T-helper 17 cell (primary cell): ENCODE data around the gene IL36RN. TPM values are rescaled to one million over a fixed set of nuclear protein-coding genes. Genes with fewer than 3 reads are reported as not detected.

Source experiments
- ATAC-seq: fragments of 150-1000 bp; cut with Tn5 transposase; 2 replicates; pipeline ENCODE4 v1.10.0; 2021; ENCODE audit warnings: mild to moderate bottlenecking, moderate library complexity
- DNase-seq, 3 donors: peaks; one replicate each; pipeline versions ENCODE4 v3.0.0 to v3.0.0-alpha.2; 2020 to 2021
- H3K9me3 ChIP-seq: one replicate; pipeline ENCODE4 v1.7.0; 2013; ENCODE audit warnings: low read length, mild to moderate bottlenecking; ENCODE audit not compliant: control insufficient read depth, poor library complexity, severe bottlenecking
- H3K27ac Mint-ChIP-seq: one replicate; pipeline ENCODE4 v1.8.0; 2022; ENCODE audit warnings: mild to moderate bottlenecking, moderate library complexity, mixed read lengths
- H3K27me3 Mint-ChIP-seq: one replicate; pipeline ENCODE4 v1.8.0; 2022; ENCODE audit warnings: mixed read lengths
- H3K36me3 Mint-ChIP-seq: one replicate; pipeline ENCODE4 v1.8.0; 2022; ENCODE audit warnings: low read depth, mixed read lengths
- H3K4me1 Mint-ChIP-seq: one replicate; pipeline ENCODE4 v1.8.0; 2022; ENCODE audit warnings: mild to moderate bottlenecking, mixed read lengths
- H3K4me3 Mint-ChIP-seq: one replicate; pipeline ENCODE4 v1.8.0; 2022; ENCODE audit warnings: mild to moderate bottlenecking, moderate library complexity, mixed read lengths
- total RNA-seq, 4 donors: library from RNA in 2 of 4; stranded (reverse) in 2 of 4; gene quantifications; one replicate each; pipeline ENCODE4 v1.2.3 and lab custom pipeline; 2022 to 2026

Gene IL36RN
- not detected for total RNA-seq
- total RNA-seq (lab: John Stamatoyannopoulos, UW) = 0 reads per million in 2 donors

DNA sequence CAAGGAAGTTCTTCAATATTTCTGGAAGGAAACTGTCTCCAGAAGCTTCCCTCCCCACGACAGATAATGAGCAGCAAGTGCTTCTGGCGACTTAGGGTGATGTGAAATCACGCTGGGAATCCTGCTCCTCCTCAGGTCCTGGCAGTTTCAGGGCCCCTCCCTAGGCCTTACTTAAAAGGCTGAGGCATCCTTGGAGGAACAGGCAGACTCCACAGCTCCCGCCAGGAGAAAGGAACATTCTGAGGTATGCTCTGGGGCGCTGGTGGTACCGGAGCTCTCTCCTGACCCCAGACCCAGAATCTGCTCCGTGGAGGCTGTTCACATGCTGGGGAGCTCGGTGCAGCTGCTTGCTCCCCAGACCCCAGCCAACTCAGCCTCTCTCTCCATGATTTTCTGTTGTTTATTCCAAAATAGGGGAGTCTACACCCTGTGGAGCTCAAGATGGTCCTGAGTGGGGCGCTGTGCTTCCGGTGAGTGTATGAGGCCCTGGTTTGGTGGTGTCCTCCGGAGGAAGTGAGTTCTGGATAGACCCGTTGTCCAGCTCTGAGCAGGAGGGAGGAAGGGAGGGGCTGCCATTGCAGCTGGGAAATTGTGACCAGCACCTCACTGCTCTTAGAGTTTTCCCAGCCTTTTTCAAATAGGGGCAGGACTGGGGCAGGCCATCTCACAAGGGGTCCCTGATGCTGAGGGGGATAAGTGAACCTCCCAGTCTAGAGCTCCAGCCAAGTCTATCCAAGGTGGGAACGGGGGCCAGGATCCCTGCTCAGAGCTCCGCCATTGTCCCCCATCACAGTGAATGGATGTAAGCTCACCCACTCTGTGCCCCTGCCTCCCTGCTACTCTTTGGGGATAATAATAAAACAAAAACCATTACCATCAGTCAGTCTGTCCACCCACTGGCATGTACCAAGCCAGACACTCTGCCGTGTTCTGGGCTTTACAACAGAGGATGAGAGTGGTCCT is at the start of gene IL36RN:
Gene IL36RN (plus strand): TSS at position 201 of the 963 bp plus-strand sequence. CDS start 241 bp downstream, at position 442.
- DNase-seq (no peak), ATAC-seq (no peak)
- Mint-ChIP-seq H3K36me3 (peaks cover 2% of the 10 kb centered on the region), H3K27ac (no peak within 1 kb of the TSS), H3K4me1 (no peaks in the 10 kb centered on the region), H3K4me3 (no peak within 1 kb of the TSS), H3K27me3 (peaks cover 7% of the 10 kb centered on the region)
- H3K9me3 ChIP-seq = no peaks in the 10 kb centered on the region

DNA sequence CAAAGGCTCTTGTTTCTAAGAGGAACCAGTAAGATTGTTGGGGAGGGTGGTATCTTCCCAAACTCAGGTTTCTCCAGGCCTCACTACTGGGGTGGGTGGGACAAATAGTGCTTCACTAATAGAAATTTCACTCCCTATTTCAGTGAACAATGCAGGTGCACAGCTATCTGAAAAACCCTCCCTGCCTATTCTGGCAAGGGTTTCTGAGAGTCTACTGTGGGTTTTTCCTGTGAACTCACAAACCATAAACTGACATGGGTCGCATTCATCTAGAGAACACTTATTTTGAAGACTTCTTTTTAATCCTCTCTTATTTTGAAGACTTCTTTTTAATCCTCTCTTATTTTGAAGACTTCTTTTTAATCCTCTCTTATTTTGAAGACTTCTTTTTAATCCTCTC is 49.4 kb upstream of the IL36RN start:
- no peak for DNase-seq
- Mint-ChIP-seq H3K4me3 (no peak overlapping the region), H3K36me3 (peaks cover 7% of the 10 kb centered on the region), H3K27ac (no peak overlapping the region), H3K4me1 (no peaks in the 10 kb centered on the region), H3K27me3 (no peaks in the 10 kb centered on the region)
- no peaks in the 10 kb centered on the region for H3K9me3 ChIP-seq
- no peak for ATAC-seq

DNA sequence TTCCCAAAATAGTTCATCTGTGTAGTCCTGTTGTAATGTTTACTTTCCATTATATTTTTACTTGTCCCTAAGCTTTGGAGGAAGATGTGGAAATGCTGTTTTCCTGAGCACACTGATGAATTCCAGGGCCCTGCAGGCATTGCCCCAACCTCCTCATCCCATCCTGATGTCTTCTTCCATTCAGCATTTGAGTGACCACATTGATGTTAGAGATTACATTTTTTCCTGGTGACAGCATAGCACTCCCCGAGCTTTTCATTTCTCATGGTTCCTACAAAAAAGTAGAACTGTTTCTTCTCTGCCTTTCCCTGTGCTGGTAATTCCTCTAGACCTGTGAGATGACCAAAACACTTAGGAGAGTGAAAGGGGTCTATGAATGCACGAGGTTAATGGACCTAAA is 48.9 kb upstream of the IL36RN start:
- ATAC-seq (no peak), DNase-seq (no peak)
- Mint-ChIP-seq H3K27ac (no peak overlapping the region), H3K4me1 (no peaks in the 10 kb centered on the region), H3K4me3 (no peak overlapping the region), H3K27me3 (no peaks in the 10 kb centered on the region), H3K36me3 (peaks cover 7% of the 10 kb centered on the region)
- H3K9me3 ChIP-seq = no peaks in the 10 kb centered on the region

DNA sequence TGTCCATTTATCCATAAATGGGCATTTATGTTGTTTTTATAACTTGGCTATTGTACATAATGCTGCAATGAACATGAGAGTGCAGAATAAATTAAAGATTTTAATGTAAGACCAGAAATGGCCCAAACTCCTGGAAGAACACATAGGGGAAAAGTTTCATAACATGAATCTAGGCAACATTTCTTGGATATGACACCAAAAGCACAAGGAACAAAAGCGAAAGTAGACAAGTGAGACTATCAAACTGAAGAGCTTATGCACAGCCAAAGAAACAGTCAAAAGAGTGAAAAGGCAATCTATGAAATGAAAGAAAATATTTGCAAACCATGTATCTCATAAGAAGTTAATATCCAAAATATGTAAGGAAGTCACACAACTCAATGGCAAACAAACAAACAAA is 47.9 kb upstream of the IL36RN start:
- H3K27ac Mint-ChIP-seq = no peak overlapping the region
- DNase-seq (no peak), ATAC-seq (no peak)
- H3K27me3 Mint-ChIP-seq = no peaks in the 10 kb centered on the region
- no peaks in the 10 kb centered on the region for H3K4me1 Mint-ChIP-seq
- H3K36me3 Mint-ChIP-seq = peaks cover 2% of the 10 kb centered on the region
- no peak overlapping the region for H3K4me3 Mint-ChIP-seq
- no peaks in the 10 kb centered on the region for H3K9me3 ChIP-seq

DNA sequence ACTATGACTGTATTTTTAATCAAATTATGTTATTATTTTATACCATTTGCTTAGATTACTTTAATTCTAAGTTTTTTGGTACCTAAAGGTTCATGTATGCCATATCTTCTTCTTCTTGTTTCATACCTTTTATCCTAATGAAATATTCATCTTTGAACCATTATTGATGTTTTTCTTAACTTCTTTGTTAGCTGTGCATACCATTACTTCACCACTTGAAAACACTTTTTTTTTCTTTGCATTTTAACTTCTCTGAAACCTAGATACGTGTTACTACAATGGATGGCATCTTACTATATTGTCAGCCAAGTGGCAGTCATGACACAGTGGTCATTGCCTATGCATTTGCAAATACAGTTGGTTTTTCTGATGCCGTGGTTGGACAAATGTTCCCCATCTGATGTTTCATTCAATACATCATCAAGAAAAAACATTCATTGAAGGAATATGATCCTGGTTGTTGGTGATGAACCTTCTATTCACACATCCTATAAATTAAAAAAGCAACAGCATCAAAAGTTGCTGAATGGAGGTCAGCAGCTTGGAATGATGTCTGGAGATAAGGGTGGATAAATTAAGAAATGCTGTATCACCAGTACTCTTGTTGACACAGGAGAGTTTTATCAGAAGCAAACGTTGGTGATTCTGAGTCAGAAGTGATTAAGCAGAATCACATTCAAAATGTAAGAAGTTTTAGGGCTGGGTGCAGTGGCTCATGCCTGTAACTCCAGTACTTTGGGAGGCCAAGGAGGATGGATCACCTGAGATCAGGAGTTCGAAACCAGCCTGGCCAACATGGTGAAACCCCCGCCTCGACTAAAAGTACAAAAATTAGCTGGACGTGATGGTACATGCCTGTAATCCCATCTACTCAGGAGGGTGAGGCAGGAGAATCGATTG is 46.3 kb upstream of the IL36RN start:
- Mint-ChIP-seq H3K36me3 (peaks cover 2% of the 10 kb centered on the region), H3K27me3 (peaks cover 14% of the 10 kb centered on the region), H3K4me1 (no peaks in the 10 kb centered on the region), H3K4me3 (no peak overlapping the region), H3K27ac (no peak overlapping the region)
- no peak for DNase-seq
- H3K9me3 ChIP-seq = no peaks in the 10 kb centered on the region
- ATAC-seq = no peak

DNA sequence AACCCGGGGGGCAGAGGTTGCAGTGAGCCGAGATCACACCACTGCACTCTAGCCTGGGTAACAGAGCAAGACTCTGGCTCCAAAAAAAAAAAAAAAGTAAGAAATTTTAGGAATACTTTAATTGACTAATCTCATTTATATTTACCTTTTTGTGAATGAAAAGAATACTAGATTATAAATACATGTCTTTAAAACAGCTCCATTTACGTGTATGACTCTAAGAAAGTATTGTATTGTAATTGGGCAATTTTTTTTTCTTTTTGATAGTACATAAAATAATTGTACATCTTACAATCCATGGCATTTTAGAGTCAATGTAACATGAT is 45.7 kb upstream of the IL36RN start:
- Mint-ChIP-seq H3K4me1 (no peaks in the 10 kb centered on the region), H3K36me3 (peaks cover 2% of the 10 kb centered on the region)
- ATAC-seq = no peak

DNA sequence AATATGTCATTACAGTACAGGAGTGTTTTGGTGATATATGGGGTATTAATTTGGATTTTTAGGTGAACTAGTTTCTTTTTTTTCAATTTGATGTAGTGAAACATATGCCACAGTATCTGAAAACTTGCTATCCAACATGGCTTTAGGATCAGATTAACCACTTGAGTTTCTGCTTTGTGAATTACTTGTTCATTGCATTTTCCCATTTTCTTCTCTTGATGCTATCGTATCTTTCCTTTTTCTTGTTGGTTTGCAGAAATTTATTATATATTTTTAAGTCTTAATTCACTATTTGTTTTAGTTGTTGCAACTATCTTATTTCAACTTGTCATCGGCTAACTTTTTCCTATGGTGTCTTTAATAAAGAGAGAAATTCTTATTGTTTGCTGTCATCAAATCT is 44.9 kb upstream of the IL36RN start:
- H3K4me3 Mint-ChIP-seq = no peak overlapping the region
- H3K9me3 ChIP-seq = no peaks in the 10 kb centered on the region
- no peak for ATAC-seq
- H3K4me1 Mint-ChIP-seq = no peaks in the 10 kb centered on the region
- H3K27me3 Mint-ChIP-seq = peaks cover 17% of the 10 kb centered on the region
- H3K27ac Mint-ChIP-seq = no peak overlapping the region
- no peak for DNase-seq
- peaks cover 2% of the 10 kb centered on the region for H3K36me3 Mint-ChIP-seq

More for the DNA sequence above, 45.7 kb upstream of the IL36RN start:
- Mint-ChIP-seq H3K4me3 (no peak overlapping the region), H3K27ac (no peak overlapping the region), H3K27me3 (peaks cover 17% of the 10 kb centered on the region)
- no peaks in the 10 kb centered on the region for H3K9me3 ChIP-seq
- no peak for DNase-seq

DNA sequence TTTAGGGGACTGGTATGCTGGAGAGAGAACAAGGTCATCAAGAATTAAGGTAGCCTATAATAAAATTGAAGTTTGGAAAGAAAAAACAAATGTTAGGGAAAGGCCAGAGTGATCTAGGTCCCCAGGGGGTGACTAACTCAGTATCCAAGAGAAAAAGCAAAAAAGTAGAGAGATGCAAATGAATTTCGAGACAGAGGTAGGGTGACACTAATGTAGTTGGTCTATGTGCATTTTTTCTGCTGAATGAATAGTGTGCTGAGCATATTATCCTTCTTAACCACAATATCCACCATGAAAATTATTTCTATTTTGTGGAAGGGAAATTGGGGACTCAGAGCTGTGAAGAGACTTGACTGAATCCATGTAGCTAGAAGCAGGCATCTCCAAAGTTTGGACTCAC is 44.0 kb upstream of the IL36RN start:
- Mint-ChIP-seq H3K4me1 (no peaks in the 10 kb centered on the region), H3K27ac (no peak overlapping the region), H3K27me3 (peaks cover 17% of the 10 kb centered on the region), H3K36me3 (peaks cover 2% of the 10 kb centered on the region), H3K4me3 (no peak overlapping the region)
- DNase-seq = no peak
- H3K9me3 ChIP-seq = no peaks in the 10 kb centered on the region
- no peak for ATAC-seq

DNA sequence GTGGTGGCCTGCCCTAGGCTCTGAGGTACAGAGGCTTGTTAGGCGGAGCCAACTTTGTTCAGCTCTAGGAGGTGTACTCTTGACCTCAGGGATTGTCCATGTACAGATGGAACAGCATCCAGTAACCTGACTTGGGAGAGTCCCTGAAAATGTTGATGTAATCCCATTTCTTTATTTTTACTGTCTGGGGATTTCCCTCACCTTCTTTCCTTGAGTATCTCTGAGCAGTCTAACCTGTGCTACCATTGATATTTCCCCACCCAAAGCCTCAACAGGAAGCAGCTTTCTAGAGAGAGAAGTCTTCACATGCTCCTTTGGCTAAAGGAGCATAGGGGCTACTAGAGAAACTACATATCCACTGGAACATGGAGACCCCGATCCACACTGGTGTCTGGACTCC is 43.3 kb upstream of the IL36RN start:
- DNase-seq = no peak
- peaks cover 17% of the 10 kb centered on the region for H3K27me3 Mint-ChIP-seq
- ATAC-seq = no peak
- no peak overlapping the region for H3K27ac Mint-ChIP-seq
- no peaks in the 10 kb centered on the region for H3K4me1 Mint-ChIP-seq
- no peak overlapping the region for H3K4me3 Mint-ChIP-seq
- no peaks in the 10 kb centered on the region for H3K9me3 ChIP-seq
- H3K36me3 Mint-ChIP-seq = peaks cover 2% of the 10 kb centered on the region

DNA sequence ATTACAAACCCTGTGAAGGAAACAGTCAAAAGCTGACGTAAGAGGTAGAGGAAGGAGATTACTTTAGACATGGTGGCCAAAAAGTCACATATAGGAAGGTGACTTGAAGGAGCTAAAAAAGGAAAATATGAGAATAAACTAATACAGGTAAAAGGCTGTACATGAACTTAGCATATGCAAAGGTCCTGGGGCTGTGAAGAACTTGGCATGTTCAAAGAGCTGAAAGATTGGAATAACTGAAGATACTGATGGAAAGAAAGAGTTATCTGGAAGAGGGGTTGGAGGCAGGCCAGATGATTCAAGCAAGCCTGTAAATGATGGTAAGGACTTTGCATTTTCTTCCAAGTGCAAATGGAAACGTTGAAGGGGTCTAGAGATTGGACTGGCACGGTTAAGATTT is 40.5 kb upstream of the IL36RN start:
- peaks cover 2% of the 10 kb centered on the region for H3K36me3 Mint-ChIP-seq
- DNase-seq = no peak
- no peaks in the 10 kb centered on the region for H3K4me1 Mint-ChIP-seq
- no peaks in the 10 kb centered on the region for H3K9me3 ChIP-seq
- no peak for ATAC-seq
- H3K27me3 Mint-ChIP-seq = peaks cover 17% of the 10 kb centered on the region
- no peak overlapping the region for H3K27ac Mint-ChIP-seq
- no peak overlapping the region for H3K4me3 Mint-ChIP-seq

DNA sequence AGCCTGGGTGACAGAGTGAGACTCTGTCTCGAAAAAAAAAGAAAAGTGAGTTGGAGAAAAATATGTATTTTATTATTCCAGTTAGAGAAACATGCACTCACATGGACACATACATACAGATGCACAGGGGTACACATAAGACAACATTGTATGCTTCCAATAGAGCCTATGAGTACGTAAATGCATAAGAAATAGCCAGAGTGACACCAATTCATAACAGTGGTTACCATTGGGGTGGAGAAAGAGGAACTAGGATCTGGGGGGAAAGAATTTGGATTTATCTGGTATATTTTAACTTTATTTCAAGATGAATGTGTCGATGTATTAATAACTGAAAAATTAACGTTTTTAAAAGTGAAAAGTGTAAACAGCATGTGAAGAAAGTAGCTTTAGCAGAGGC is 37.7 kb upstream of the IL36RN start:
- Mint-ChIP-seq H3K27me3 (peaks cover 37% of the 10 kb centered on the region), H3K27ac (no peak overlapping the region), H3K4me1 (no peaks in the 10 kb centered on the region), H3K36me3 (peaks cover 4% of the 10 kb centered on the region), H3K4me3 (no peak overlapping the region)
- H3K9me3 ChIP-seq = no peaks in the 10 kb centered on the region
- ATAC-seq = no peak
- DNase-seq = no peak

DNA sequence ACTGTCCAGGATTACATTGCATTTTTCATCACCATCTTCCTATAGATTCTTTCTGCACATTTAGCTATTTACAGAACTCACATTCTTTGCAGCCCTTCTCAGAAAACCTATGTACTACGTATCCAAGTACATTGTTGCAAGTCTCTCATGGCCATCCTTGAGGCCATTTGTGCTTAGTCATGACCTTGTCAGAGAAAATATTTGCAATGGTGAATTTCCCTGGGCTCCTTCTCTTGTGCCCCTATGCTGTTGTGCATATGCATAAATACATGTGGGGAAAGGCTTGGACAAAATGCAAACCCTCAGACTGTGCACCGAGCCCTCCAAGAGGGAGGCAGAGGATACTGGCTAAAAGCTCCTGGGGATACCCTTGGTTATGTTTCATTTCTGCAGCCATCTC is 34.2 kb upstream of the IL36RN start:
- peaks cover 46% of the 10 kb centered on the region for H3K27me3 Mint-ChIP-seq
- H3K9me3 ChIP-seq = no peaks in the 10 kb centered on the region
- peaks cover 4% of the 10 kb centered on the region for H3K4me1 Mint-ChIP-seq
- H3K4me3 Mint-ChIP-seq = no peak overlapping the region
- peaks cover 15% of the 10 kb centered on the region for H3K36me3 Mint-ChIP-seq
- no peak overlapping the region for H3K27ac Mint-ChIP-seq
- ATAC-seq = no peak
- DNase-seq = no peak

DNA sequence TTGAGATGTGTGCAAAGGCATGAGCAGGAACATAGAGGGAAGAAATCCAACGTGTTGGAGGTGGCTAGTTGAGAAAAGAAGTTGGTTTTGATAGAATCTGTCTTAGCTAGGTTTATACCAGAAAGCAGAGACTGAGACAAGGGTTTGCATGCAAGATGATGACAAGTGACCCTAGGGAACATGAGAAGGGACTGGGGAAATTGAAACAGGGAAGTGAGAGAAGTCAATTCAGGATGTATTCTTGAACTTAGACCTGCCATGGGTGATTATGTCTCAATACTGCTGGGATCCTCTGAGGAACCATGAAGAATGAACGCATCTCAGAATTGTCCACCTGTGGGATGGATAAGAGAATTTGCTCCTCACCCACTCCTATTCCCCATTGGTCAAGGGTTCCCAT is 33.3 kb upstream of the IL36RN start:
- Mint-ChIP-seq H3K4me3 (no peak overlapping the region), H3K4me1 (peaks cover 4% of the 10 kb centered on the region), H3K27me3 (peaks cover 54% of the 10 kb centered on the region), H3K27ac (no peak overlapping the region), H3K36me3 (peaks cover 15% of the 10 kb centered on the region)
- no peak for DNase-seq
- ATAC-seq = no peak
- no peaks in the 10 kb centered on the region for H3K9me3 ChIP-seq
